Ammon's horn (tissue), 1 donor: Measurements from ENCODE around the gene TRIM21.
"Not testable (repeated sequence)": the region's sequence is repeated elsewhere in the genome, so short reads cannot be mapped to it uniquely, and the experiment has no call there.

Source experiments
- DNase-seq: peaks from one replicate; pipeline ENCODE4 v3.0.0-alpha.2; 2016; ENCODE audit warnings: low spot score

The TRIM21 gene

GRCh38 chr11:4393209-4393857 lies at the start of gene TRIM21:
Gene TRIM21 (minus strand): TSS chr11:4393702. CDS start chr11:4390409, 3,293 bp downstream.
- DNase-seq, result peak; percentile 89

- DNase-seq, result no peak
Measured at GRCh38 chr11:4441515-4441914, 48.0 kb upstream of the TRIM21 start.

GRCh38 chr11:4436411-4436810 lies 42.9 kb upstream of the TRIM21 start:
- no peak for DNase-seq

DNA sequence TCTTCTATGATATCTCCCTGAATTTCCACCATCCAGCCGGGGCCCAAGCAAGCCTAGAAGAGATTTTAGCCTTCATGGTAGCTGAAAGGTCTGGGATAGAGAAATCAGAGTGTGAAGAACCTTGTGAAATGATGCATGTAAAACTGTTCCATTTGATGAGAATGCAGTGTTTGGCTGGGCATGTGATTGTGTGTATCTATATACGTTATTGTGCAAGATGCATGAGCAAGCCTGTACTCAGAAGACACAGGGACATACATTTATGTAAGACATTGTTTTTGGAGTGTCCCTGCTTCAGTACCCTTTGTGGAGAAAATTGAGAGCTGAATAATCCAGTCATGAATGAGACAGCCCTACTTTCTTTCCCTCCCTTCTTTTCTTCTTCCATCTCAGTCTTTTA lies 40.4 kb upstream of the TRIM21 start:
- DNase-seq, result no peak

DNA sequence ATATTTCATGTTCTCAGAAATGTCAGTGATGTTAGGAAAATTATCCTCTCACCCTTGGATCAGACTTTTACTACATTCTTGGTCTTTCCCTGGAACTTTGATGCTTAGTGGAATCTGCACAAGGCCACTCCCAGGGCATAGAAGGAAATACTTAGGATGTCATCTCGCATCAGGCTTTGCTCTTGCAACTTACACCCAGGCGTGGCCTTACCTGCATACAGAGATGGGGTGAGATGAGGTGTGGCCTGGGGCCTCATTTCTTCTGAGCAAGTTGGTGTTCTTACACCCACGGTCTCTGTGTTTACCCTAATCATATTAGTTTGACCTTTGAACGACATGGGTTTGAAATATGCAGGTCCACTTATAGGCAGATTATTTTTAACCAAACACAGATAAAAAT lies 36.5 kb upstream of the TRIM21 start:
- no peak for DNase-seq

DNA sequence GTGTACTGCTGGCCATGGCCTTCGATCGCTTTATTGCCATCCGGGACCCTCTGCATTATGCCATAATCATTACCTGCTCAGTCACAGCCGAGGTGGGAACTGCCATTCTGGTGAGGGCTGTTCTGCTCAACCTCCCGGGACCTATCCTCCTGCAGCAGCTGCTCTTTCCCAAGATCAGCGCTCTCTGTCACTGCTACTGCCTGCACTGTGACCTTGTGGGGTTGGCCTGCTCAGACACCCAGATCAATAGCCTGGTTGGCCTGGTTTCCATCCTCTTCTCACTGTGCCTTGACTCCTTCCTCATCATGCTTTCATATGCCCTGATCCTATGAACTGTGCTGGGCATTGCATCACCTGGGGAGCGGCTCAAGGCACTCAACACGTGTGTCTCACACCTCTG lies 24.9 kb upstream of the TRIM21 start:
- DNase-seq, result no peak

DNA sequence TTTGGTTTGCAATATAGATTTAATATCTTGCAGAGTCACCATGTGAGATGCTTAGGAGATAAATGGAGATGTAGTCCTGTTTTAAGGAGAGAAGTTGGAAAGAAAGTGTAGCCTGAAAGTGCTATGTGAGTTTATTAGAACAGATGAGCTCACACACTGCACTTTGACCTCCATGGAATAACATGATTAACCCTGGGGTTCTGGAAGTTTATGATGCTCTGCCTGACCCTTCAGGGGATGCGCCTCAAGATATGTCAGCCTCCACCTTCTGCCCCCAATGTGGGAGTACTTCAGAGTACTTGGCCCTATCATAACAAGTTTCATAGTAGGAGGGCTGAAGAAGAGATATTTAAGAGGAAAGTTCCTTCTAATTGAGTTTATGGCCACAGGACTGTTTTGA lies 23.3 kb upstream of the TRIM21 start:
- DNase-seq, result no peak

DNA sequence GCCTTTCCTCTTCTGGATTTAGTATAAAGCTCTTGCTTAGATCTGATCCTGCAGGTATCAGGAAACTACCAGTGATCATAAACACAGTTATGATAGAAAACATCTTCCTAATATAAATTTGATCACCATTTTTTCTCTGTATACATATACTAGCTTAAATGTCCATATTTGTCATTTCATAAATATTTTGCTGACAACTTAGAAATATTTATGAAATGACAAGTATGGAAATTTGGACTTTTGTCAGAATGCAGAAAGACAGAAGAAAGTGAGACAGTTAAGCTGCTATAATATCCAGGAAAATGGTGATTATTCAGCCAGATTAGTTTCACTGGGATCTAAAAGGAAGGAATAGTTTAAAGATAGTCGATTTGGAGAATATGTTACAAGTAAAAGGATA lies 22.8 kb upstream of the TRIM21 start:
- no peak for DNase-seq

- not testable (repeated sequence) for DNase-seq
Measured at GRCh38 chr11:4406206-4406605, 12.7 kb upstream of the TRIM21 start.

- DNase-seq, result no peak
Measured at GRCh38 chr11:4393858-4394223, 339 bp upstream of the TRIM21 start.

DNA sequence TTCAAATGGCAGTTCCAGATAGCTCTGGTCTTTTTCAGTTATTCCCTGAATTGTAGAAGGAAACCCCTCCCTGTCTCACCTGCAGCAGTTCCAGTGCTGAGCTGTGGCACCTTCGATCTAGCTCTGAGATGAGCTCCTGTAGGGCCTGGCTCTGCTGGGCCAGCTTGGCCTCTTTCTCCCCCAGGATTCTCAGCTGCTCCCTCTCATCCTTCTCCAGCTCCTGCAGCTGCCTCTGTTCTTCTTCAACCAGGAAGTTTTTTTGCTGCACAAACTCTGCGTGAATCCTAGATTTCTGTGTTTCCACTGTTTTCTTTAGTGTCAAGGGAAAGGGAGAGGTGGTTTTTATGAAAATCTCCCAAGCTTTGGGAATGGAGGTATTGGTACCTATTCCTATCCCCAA lies 5.3 kb downstream of the TRIM21 start:
- no peak for DNase-seq

DNA sequence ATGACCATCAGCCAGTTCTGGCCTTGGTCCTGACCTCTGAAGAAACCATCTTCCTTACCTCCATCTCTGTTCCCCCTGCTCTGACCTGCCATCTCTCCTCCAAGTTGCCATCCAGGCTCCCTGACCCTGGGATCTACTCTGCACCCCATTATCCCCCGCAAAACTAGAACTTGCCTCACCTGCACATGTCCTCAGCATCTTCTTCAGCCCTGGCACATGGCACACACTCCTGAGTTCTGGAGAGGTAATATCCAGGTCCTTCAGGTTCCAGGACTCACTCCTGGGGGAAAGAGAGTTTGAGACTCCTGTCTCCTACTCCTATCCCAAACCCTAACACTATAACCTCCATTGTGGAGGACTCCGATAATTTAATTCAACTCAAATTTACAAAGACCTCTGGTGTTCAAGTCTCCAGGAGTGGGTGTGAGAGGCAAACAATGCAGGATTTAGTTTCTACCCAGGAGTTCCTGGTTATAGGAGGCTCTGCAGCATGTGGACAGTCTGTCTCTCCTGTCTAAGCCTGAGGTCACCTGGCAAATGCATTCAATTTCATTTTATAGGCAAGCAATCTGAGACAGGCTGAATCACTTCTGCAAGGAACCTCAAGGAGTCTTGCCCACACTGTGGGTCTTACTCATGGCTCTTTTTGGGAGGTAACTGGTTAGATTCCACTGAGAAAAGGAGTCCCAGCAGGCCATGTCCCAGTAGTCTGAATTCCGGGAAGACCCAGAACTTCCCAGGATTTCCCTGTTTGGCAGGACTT lies 7.3 kb downstream of the TRIM21 start:
- no peak for DNase-seq

GRCh38 chr11:4381901-4382300 lies 11.6 kb downstream of the TRIM21 start:
- DNase-seq, result no peak

DNA sequence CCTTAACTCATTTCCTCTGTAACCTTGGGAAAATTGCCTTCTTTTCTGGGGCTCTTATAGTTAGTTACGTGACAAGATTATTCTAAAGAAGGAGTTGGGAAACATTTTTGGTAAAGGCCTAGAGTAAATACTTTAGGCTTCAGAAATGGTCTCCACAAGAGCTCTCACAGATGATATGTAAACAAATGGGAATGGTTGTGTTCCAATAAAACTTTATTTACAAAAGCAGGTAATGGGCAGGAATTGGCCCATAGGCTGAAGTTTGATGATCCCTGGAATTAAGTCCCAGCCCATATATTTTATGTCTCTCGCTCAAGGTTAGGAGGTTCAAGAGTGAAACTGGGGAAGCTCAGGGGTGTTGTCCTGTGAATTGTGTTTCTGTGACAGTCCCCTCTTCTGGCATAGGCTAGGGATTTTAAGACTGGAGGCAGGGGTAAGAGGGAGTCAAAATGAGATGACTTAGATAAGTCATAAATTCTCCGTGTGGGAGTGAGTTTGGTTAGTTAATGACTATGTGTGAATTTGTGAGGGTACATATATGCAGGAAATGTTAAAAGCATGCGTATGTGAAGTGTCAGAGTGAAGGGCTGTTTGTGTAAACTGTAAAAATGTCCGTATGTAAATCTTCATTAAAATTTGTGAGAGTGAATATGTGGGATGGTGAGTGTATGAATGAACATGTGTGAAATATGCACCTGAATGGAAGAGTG lies 17.9 kb downstream of the TRIM21 start:
- no peak for DNase-seq

DNA sequence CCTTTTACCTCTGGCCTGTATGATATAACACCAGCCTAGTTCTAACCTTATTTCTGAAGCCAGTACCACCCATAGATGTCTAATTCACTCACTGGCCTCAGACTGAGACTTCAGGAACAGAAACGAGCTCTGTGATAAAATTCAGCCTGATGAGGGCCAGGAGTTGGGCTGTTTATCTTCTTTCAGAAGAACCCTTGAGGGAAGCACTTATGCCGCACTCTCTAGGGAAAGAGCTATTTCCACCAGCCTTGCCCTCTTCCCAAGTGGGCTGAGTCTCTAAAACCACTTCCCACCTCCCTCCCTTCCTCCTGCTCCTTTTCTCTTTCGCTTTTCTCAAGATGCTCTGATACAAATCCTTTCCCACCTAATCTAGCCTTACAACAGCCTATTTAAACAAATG lies 23.3 kb downstream of the TRIM21 start:
- DNase-seq, result no peak

- DNase-seq, result no peak
Measured at GRCh38 chr11:4368286-4368685, 25.2 kb downstream of the TRIM21 start, which contains the start of gene OR52B4. Gene OR52B4 (minus strand): TSS chr11:4368386. CDS start chr11:4368295, 91 bp downstream.

- DNase-seq, result not testable (repeated sequence)
Measured at GRCh38 chr11:4348142-4348541, 45.4 kb downstream of the TRIM21 start.

- DNase-seq, result not testable (repeated sequence)
Measured at GRCh38 chr11:4345366-4345765, 48.1 kb downstream of the TRIM21 start.
